Amniotic epithelial cell (primary cell): Measurements from ENCODE around the gene PPARG.
"Not testable (repeated sequence)": the region's sequence is repeated elsewhere in the genome, so short reads cannot be mapped to it uniquely, and the experiment has no call there.

ENCODE experiments used
- DNase-seq: peaks from one replicate; pipeline ENCODE4 v3.0.0-alpha.2; 2010; ENCODE audit warnings: low read depth

PPARG gene

DNA sequence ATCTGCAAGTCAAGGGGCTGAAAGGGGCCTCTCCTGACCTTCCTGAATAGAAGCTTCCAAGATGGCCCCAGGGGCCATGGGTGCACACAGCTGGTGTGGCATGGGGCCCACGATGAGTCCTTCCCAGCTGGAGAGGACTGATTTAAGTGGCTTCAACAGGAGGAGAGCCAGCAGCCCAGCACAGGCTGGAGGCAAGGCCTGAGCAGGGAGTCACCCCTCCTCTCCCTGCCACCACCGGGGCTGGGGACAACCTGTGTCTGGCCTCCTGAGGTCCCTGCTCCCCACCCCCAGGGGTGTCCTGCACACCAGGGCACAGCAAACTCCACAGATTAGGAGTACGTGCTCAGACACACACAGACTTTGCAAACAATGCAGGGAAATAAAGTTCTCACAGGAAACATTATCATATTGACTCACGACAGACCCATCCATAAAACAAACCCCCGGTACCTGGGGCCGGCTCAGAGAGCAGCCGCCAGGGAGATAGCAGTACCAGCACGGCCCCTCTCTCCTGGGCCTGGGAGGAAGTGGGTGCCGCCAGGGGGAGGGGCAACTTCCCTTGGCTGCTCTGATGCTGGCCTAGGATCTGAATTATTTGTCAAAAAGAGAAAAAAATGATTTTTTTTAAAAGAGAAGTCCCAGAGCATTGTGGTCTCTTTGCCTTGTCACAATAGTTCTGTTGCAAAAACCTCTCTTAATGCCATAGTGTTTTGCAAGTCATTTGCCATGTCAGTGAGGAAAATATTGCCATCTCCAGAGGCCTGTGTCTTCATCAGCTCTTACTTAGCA lies 173.5 kb downstream of the PPARG start:
- DNase-seq, result peak; percentile 18

GRCh38 chr3:12463686-12464085 lies 174.8 kb downstream of the PPARG start:
- no peak for DNase-seq

DNA sequence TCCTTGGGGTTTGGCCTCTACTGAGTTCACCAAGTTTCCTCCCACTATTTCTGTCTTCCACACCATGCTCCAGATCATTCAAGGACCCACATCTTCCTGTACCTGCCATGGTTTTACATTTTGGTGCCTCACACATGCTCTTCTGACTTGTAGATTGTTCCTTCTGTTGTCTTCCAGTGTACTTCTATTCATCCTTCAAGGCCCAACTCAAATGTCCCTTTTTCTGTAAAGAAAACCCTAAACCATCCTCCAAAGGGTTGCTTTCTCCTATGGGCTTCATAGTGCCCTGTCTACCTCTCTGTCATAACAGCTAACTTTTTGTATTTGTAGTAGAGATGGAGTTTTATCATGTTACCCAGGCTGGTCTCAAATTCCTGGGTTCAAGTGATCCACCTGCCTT lies 175.3 kb downstream of the PPARG start:
- DNase-seq, result no peak

- no peak for DNase-seq
These were observed 176.4 kb downstream of the PPARG start for GRCh38 chr3:12465151-12465835.

DNA sequence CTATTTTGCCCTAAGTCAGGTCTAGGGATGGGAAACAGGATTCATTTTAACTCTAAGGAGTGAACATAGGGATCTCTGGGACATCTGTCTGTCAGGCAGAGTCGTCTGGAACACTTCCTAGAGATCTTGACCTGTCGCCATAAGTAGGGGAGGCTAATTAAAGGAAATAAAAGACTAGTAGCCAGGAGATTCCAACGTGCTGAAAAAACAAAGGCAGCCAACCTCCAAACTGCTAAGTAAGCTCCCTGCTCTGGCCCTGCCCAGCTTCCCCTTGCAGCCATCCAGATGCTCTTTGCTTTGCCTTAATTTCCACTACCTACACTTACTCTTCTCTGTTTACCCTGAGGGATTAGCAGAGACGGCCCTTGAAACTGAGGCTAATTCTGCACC lies 177.0 kb downstream of the PPARG start:
- no peak for DNase-seq

DNA sequence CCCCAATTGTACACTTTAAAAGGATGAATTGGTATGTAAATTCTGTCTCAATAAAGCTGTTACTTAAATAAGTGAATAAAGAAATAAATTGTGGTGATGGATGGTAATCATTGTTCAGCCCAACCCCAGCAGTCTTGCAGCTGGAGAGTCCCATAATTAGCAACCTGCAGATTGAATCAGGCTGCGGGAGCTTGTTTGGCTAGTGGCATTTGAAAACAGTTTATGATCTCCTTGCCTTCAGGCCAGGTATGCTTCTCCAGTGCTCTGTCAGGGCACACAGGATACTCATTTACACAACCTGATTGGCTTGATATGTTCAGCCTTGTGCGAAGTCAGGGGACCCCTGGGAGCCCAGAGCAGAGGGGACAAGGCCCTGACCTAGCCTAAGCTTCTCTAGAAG lies 178.9 kb downstream of the PPARG start:
- DNase-seq, result no peak

GRCh38 chr3:12468276-12468675 lies 179.4 kb downstream of the PPARG start:
- no peak for DNase-seq

DNA sequence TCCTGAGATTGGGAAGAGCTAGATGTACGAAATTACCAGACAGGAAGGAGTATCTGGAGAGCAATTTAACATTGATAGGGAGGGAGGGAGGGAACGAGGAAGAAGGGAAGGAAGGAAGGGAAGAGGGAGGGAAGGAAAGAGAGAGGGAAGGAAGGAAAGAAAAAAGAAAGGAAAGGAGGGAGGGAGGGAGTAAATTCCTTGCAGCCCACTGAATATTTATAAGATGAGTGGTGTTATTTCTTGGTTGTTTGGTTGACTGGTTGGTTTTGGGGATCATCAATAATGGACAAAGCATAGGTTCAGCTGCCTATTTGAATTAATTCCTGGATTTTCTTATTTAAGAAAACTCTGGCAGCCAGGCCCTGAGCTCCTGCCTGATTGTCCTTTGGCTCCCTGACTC lies 179.9 kb downstream of the PPARG start:
- no peak for DNase-seq

- not testable (repeated sequence) for DNase-seq
These were observed 180.4 kb downstream of the PPARG start for GRCh38 chr3:12469222-12469621.

DNA sequence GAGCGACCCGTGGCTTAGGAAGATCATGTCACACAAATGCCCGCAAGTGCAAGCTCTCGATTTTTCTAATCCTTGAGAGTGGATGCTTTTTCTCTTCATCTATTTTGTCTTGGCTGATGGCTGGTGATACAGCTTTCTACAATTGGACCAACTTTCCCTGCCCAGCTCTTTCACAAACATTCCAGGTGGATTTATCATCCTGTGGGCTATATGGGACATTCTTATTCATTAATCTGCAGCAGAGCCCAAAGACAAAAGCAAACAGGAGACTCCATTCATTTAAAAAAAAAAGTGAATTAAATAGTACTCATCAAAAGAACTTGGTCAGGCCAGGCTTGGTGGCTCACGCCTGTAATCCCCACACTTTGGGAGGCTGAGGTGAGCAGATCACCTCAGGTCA lies 181.2 kb downstream of the PPARG start:
- peak; percentile 45 for DNase-seq

DNA sequence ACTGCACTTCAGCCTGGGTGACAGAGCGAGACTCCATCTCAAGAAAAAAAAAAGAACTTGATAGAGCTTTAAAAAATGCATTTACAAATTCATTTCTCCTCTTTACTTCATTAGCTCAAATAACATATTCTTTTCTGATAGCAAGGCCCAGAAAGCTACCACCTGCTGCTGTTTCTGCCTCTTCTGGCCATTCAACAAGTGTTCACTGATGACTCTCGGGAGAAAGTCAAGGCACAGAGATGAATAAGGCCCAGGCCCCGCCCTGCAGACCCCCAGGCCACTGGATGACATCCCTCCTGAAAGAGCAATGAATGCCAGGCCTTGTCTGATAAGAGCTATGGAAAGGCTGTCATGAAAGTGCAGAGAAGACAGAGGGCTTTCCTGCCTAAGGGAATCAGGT lies 181.8 kb downstream of the PPARG start:
- no peak for DNase-seq

GRCh38 chr3:12471241-12471640 lies 182.4 kb downstream of the PPARG start:
- DNase-seq, result peak; percentile 40

DNA sequence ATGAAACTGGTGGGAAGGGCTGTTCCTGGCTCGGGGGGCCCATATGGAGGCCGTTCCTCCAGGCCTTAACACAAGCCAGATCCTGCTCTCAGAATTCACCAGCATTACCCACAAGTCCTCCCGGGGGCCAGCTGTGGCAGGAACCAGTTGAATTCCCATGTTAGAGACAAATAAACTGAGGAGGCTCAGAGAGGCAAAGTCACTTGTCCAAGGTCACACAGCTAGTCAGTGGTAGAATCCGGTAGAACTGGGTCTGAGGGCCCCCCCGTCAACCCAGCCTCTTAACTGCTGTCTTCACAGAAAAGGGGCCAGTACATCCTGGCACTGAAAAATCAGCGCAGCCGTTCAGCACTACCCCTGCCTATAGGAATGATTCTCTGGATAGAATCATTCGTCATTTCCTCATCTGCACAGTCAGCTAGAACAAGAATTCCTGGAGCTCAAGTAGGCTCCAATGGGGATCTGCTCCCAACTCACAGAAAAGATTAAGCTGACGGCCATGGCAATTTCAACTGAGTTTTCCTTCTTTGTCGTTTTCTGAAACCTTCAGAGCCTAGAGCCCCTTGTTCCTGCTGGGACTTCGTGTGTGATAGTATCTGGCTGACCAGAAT lies 183.2 kb downstream of the PPARG start:
- peak; percentile 42 for DNase-seq

- no peak for DNase-seq
These were observed 183.9 kb downstream of the PPARG start for GRCh38 chr3:12472796-12473195.

- DNase-seq, result no peak
These were observed 184.6 kb downstream of the PPARG start for GRCh38 chr3:12473511-12473910.

DNA sequence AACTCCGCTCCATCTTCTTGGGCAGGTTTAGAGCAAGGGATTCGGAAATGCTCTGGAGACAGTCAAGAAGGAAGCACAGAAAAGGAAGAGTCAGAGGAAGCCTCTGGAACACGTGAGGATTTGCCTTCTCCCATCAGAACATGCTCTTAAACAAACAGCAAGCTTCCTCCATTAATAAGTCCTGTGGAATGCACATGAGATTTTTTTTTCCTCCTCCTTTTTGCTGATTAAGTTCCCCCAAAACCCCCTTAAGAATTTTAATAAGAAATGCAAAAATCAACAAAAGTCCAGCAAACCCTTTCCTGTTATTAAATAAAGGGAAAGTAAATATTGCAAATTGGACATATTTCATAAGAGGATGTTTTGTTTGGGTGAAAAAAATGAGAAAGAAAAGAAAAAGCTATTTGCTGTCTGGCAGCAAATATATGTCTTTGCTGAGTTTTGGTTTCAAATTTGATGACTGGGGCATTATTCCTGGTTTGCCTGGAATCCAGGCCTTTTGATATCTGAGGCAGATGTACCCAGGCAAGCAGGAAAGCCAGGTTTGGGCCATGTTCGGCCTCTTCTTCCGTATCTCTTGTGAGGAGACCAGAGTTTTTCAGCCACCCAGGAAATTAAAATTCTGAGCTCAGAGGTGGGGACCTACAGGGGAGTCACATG lies 187.5 kb downstream of the PPARG start:
- peak; percentile 68 for DNase-seq

GRCh38 chr3:12477256-12477655 lies 188.4 kb downstream of the PPARG start:
- DNase-seq, result no peak

DNA sequence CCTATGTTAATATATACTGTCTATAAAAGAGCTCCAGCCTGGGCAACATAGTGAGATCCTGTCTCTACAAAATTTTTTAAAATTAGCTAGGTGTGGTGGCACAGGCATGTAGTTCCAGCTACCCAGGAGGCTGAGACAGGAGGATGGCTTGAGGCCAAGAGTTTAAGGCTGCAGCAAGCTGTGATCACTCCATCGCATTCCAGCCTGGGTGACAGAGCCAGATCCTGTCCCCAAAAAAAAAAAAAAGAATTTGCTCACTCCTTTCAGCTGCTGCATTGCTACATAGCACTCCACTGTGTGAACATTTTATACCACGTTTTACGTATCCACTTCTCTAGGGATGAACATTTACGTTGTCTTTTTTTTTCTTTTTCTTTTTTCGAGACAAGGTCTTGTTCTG lies 189.5 kb downstream of the PPARG start:
- no peak for DNase-seq

DNA sequence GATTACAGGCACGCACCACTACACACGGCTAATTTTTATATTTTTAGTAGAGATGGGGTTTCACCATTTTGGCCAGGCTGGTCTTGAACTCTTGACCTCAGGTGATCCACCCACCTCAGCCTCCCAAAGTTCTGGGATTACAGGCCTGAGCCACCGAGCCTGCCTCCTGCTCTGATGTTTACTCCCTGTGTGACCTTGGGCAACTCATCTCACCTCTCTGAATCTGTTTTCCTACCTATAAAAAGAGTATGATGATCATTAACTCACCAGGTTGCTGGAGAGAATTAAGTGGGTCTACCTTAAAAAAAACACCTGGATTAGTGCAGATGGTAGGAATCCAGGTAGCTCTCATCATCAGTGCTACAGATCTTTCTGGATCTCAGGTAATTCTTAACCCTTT lies 190.3 kb downstream of the PPARG start:
- not testable (repeated sequence) for DNase-seq

DNA sequence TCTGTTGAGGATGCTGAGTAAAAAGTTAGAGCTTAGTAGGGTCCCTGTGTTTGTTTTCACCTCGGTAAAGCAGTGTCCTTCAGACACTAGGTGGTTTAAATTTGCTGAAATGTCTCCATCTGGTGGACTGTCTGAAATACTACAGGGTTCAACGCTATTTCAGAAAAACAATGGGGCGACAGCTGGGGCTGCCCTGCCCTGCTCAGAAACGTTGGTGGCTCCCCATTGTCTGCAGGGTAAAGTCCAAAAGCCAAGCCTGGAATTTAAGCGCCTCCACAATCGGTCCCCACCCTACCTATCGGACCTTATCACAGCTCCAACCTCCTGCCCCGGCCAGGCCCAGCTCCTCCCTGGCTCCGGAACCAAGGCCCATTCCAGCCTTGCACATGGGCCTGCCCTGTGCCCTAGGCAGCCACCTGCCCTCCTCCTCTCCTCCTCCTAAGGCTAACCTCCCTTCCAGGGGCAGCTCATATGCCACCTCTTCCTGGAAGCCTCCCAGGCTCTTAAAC lies 191.1 kb downstream of the PPARG start:
- peak; percentile 45 for DNase-seq

DNA sequence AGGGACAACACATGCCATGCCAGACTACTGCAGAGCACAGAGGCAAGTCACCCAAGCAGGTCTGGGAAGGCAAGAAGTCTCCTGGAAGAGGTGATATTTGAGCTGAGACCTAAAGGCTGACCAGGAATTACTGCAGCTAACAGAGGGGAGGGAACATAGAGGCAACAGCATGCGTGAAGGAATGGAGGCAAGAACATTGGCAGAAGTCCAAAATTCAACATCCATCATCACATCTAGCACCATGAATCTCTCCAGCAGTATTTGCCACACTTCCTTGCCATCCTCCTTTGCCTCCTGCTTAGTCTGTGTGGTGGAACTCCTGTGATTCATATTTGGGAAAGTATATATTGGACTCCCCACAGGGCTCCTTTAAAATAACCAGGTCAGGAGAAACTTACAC lies 194.5 kb downstream of the PPARG start:
- DNase-seq, result peak; percentile 61

DNA sequence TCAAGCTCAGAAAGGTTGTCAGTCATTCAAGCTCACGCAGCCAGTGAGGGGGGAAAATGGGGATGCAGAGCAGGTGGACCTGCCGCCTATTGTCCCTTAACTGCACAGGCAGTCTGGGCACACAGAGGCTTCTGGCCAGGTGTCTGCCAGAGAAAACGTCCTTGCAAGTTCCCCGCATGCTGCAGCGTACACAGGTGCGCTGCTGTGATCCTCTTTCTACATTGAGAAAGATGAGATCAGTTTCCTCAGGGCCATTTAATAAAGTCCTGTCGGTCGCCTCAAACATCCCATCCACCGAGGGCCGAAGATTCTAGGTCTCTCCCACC lies 195.0 kb downstream of the PPARG start:
- no peak for DNase-seq
